ENCODE measurements around the gene ATP8A1.

DNA sequence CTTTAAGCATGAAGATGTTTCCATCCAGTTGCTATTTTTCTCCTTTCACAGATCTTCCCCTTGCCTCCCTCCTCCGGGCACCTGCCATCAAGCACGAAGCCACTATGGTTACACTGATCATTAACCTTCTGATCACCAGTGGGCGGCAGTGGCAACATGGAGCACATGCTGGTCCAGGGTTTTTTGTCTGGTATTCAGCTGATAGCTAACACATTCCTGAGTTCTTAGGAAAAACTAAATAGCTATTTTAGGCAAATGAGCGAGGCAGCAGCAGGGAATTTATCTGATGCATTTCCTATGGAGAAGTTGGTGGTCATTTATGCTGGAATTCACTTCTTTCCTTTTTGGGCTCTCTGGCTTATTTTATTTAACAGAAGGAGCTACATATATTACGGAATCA lies 236.8 kb downstream of the ATP8A1 start:
- TF ChIP-seq EZH2 (IDR thresholded peaks at IDR 0.05): no peak
- TF ChIP-seq POLR2AphosphoS5 (IDR thresholded peaks at IDR 0.05; ENCODE audit: borderline replicate concordance, low read depth, low read length): no peak
- TF ChIP-seq FOXP2 (optimal IDR thresholded peaks at IDR 0.05; ENCODE audit: control extremely low read depth, extremely low read length, insufficient read depth): no peak
